ENCODE data around the gene CNPY1. TPM values are rescaled to one million over a fixed set of nuclear protein-coding genes. Genes with fewer than 3 reads are reported as not detected.

Gene CNPY1
- polyA plus RNA-seq, 4 donors = not detected

- DNase-seq (ENCODE audit: low read depth in 4 of 4, low spot score in 2 of 4) = no peak
These were observed 54.5 kb downstream of the CNPY1 start for GRCh38 chr7:155491812-155492211.

- DNase-seq (ENCODE audit: low read depth in 4 of 4, low spot score in 2 of 4) = no peak
These were observed 55.4 kb downstream of the CNPY1 start for GRCh38 chr7:155490697-155491628.

DNA sequence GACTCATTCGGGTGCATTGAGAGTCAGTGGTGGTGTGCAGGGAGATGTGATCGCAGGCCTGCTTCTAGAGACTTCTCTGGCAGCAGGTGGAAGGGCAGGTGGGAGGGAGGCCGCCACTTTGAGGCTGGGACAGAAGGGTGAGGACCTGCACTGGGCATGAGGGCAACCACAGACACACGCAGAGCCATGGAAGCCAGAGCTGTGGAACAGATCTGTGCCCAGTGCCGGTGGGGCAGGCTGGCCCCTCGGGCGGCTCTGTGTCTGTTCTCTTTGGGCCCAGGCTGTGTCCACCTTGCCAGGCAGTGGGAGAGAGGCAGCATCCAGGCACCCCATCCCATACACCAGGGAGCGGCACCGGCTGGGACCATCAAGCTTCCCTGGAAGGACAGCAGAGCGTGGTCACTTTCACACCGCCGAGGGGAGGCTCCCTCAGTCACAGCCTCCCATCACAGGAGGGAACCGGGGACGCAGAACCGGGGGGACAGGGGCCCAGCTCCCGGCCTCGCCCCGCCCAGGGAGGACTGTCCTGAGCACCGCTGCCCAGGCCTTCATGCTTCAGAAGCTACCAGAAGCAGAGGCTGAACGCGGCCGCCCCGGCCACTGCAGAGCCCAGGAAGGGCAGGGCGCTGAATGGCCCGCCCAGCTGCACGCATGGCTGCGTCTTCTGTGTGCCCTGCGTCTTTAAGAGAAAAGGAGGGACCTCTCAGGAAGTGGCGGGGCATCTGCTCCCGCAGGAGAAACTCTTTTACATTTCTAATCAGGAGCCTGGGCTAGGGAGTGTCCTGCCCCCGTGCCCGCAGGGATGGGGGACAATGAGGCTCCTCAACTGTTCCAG is 56.3 kb downstream of the CNPY1 start:
- no peak for DNase-seq (ENCODE audit: low read depth in 4 of 4, low spot score in 2 of 4)

DNA sequence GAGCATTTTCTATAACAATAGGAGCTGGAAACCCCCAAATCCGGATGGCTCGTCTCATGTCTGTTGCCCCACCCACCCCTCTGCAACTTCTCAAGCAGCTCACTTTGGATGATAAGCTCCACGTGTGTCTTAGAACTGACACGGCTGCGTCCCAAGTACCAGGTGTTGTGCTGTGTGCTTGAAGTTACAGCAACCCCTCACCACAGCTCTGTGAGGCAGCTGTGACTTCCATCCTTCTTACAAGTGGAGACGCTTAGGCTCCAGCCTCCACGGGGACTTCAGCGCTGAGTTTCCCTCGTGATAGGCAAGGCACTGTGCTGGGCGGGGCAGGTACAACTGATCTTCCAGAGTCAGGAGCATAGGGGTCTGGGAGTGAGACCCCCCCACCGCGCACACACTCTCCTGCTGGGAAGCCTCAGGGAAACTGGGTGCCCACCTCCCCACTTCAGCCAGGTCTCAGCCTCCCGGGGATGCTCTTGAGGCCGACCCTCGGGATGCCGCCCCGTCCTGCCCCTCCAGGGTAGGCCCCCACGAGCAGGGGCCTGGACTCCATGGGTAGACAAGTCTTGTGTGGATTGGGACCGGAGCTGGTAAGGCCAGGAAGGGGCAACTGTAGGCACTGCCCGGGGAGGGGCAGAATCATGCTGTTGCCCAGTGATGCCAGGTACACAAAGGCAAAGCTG is 57.1 kb downstream of the CNPY1 start:
- no peak for DNase-seq (ENCODE audit: low read depth in 4 of 4, low spot score in 2 of 4)

DNA sequence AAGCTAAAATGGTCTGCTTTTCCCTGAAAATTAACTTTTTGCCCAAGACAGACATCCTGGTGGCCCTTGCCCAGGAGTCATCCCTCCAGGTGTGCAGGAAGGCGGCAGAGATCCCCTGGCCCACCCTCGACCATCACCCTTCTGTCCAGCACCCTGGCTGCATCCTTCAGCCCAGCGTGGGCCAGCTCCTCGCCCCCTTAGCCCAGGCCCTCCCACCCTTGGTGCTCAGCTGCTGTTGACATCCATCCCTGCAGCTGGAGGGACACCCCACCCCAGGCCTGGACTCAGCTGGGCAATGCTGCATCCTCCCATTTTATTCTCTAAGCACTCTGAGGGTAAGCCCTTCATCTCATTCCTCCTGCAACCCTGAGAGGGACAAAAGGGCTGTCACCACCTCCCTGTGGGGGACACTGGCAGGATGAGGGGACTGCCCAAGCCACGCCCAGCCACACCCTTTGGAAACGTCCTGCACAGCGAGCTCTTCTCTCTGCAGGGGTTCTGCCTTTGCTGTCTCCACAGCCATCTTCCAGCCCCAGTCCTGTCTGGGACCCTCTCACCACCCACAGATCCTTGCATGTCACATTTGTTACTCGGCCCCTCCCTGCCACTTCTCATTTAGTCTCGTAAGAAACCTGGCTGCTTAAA is 57.8 kb downstream of the CNPY1 start:
- no peak for DNase-seq (ENCODE audit: low read depth in 4 of 4, low spot score in 2 of 4)

DNA sequence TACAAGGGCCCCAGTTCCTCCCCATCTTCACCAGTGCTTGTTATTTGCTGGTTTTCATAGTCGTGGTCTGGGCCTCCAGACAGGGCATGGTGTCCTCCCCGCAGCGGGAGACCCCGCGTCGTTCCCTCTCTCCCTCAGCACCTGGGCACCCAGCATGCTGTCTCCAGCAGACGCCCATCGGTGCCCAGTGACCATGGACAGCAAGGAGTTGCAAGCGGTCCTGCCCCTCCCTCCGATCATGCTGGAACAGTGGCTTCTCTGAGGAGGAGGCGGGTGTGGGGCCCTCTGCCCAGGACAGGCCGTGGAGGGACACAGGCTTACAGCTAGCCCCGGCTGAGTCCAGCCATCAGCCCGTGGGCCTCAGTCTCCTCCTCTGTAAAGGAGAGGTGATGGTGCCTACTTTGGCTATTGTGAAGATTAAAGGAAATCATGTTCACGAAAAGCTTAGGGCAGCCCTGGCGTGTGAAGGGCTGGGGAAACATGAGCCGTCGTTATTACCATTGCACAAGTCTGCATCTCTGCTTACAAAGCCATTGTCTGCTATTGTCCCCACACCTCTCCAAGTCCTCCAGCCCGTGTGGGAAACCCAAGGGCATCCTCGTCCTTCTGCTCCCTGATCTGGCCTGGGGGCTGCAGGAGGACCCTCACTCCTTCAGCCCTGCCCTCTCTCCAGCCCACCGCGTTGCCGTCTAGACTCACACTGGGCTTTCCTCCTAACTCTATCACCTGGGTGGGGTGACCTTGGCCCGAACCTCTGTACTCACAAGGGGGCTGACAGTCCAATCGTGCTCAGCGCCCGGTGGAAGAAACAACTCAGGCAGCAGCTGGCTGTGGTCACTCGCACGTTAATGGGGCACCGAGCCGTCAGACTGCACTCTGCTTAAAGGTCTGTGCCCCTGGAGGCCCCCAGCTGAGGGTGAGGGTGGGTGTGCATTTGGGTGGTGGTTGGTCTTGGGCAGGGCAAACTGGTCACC is 58.6 kb downstream of the CNPY1 start:
- DNase-seq (ENCODE audit: low read depth in 4 of 4, low spot score in 2 of 4) = no peak

GRCh38 chr7:155486783-155487508 is 59.4 kb downstream of the CNPY1 start:
- no peak for DNase-seq (ENCODE audit: low read depth in 4 of 4, low spot score in 2 of 4)

- DNase-seq (ENCODE audit: low read depth in 4 of 4, low spot score in 2 of 4) = no peak
These were observed 61.6 kb downstream of the CNPY1 start for GRCh38 chr7:155484483-155485399.

DNA sequence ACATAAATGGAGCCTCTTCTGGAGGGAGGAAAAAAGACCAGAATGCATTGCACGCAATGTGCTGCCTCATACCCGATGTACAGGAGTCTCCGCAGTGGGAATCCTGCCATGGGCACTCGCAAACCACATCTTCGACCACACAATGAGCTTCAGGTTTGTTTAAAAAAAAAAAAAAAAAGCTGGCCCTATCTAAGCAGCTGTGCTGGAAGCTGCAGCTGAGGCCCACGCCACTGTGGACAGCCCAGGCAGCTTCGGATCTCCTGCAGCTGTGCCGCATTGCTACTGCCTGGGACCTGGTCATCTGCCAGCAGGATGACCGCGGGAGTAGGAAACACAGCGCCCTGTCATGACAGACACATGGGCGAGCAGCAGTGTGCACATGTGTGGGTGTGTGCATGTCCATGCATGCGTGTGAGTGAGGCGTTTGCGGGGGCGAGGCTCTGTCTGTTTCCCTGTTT is 62.5 kb downstream of the CNPY1 start:
- DNase-seq (ENCODE audit: low read depth in 4 of 4, low spot score in 2 of 4) = no peak

GRCh38 chr7:155483245-155483644 is 63.1 kb downstream of the CNPY1 start:
- no peak for DNase-seq (ENCODE audit: low read depth in 4 of 4, low spot score in 2 of 4)

- DNase-seq (ENCODE audit: low read depth in 4 of 4, low spot score in 2 of 4) = no peak
These were observed 63.7 kb downstream of the CNPY1 start for GRCh38 chr7:155482511-155483183.

GRCh38 chr7:155481764-155482163 is 64.6 kb downstream of the CNPY1 start:
- DNase-seq (ENCODE audit: low read depth in 4 of 4, low spot score in 2 of 4) = no peak

DNA sequence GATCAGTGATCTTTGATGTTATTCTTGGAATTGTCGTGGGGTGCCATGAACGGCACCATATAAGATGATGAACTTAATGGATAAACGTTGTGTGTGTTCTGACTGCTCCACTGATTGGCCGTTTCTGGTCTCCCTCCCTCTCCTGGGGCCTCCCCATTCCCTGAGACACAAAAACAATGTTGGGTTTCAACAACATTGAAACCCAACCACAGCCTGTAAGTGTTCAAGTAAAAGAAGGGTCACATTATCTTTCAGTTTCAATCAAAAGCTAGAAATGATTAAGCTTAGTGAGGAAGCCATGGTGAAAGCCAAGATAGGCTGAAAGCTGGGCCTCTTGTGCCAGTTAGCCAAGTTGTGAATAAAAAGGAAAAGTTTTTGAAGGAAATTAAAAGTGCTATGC is 68.9 kb downstream of the CNPY1 start:
- DNase-seq (ENCODE audit: low read depth in 4 of 4, low spot score in 2 of 4) = no peak

- no peak for DNase-seq (ENCODE audit: low read depth in 4 of 4, low spot score in 2 of 4)
These were observed 74.6 kb downstream of the CNPY1 start for GRCh38 chr7:155471718-155472117.

DNA sequence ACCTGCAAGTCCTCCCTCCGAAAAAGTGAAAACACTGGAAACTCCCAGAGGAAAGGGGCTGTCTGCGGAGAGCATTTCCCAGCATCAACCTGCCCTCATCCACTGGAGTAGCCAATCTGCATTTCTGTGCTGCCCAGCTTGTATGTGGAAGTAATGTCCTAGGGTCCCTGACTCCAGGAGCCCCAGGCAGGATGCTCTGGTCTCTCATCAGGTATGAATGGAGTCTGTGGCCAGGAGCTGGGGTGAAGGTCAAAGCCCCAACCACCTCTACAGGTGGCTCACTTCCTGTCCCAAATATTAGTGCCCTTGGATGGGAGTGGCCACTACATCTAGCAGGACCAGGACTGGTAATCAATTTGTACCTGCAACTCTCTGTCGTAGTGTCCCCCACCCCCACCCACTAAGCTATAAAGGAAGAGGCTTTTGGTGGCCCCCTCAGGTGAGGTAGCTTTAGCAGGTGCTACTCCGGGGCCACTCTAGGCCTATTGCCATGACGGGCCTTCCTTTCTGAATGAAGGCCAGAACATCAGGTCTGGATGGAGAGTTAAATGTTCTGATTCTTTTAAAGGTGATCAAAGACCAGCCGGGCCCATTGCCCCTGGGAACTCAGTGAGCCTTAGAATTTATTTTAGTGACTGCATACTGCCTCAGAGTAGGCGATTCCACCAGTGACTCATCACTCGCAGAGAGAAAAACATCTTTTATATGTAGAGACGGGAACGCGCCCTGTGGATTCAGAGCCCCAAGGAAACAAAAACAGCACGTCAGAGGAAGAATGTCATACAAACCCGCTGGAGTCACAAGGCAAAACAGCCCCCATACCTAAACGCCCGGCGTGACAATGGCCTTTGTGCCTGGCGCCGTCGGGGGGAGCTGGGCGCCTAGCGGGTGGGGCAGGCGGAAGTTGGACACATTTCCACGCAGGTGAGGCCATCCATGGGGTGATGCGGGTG is 75.4 kb downstream of the CNPY1 start:
- DNase-seq (ENCODE audit: low read depth in 4 of 4, low spot score in 2 of 4) = no peak

DNA sequence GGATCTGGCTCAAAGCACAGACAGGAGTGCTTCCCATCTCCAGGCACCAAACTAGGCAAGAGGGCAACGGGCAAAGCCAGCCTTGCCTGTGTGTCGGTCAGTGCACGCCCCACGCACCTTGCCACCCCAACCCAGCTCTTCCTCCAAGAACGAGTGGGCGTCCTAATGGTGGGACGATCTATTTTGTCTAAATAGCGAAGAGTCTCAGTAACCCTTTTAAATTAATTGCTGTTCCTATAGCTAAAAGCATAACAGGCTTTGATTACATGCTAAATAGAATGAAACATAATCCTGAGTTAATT is 76.2 kb downstream of the CNPY1 start:
- DNase-seq (ENCODE audit: low read depth in 4 of 4, low spot score in 2 of 4) = no peak

Data from left renal cortex interstitium (tissue), 4 donors.